Hindlimb muscle (tissue), 1 donor: Measurements from ENCODE around the gene IMPA2. TPM values are rescaled to one million over a fixed set of nuclear protein-coding genes. Genes with fewer than 3 reads are reported as not detected.
A peak's percentile ranks its signal among the peaks of the same experiment; 100 is the strongest.
"Not testable (repeated sequence)": the region's sequence is repeated elsewhere in the genome, so short reads cannot be mapped to it uniquely, and the experiment has no call there.

Experiments used
- DNase-seq: peaks from one replicate; pipeline ENCODE4 v3.0.0-alpha.2; 2013
- polyA plus RNA-seq: library from polyadenylated mRNA; unstranded; fragments of 120-200 nt; gene quantifications from one replicate; pipeline ENCODE4 v1.2.1, GENCODE V29; 2013; ENCODE audit not compliant: insufficient read length

The IMPA2 gene
- polyA plus RNA-seq, 1 donor = 25.3 TPM

- DNase-seq = no peak
Observed at GRCh38 chr18:12030670-12031069, 49.4 kb downstream of the IMPA2 start.

DNA sequence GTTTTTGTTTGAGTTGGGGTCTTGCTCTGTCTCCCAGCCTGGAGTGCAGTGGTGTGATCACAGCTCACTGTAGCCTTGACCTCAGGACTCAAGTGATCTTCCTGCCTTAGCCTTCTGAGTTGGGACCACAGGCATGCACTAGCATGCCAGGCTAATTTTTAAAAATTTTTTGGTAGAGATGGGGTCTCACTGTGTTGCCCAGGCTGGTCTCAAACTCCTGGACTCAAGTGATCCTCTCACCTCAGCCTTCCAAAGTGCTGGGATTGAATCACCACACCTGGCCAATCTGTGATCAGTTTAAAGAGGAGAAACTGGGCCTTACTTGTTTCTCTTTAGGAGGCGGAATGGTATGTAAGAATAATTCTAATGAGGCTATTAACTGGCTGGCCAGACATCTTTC lies 49.9 kb downstream of the IMPA2 start:
- DNase-seq = no peak

DNA sequence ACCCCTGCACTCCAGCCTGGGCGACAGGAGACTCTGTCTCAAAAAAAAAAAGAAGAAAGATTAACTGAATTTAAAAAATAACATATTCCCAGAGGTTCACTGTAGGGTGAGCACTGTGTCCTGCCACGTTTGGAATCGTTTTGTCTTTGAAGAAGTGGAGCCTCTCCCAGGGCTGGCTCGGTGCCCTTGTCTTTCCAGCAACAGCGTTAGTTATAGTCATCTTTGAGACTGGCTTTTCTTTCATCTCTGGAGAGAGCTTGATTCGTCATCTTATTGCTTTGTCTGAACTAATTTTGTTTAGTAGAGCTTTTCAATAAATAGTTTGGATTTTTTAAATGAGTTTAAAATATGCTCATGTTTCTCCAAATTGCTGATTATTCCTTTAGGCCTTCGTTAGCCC lies 50.5 kb downstream of the IMPA2 start:
- peak; percentile 77 for DNase-seq

DNA sequence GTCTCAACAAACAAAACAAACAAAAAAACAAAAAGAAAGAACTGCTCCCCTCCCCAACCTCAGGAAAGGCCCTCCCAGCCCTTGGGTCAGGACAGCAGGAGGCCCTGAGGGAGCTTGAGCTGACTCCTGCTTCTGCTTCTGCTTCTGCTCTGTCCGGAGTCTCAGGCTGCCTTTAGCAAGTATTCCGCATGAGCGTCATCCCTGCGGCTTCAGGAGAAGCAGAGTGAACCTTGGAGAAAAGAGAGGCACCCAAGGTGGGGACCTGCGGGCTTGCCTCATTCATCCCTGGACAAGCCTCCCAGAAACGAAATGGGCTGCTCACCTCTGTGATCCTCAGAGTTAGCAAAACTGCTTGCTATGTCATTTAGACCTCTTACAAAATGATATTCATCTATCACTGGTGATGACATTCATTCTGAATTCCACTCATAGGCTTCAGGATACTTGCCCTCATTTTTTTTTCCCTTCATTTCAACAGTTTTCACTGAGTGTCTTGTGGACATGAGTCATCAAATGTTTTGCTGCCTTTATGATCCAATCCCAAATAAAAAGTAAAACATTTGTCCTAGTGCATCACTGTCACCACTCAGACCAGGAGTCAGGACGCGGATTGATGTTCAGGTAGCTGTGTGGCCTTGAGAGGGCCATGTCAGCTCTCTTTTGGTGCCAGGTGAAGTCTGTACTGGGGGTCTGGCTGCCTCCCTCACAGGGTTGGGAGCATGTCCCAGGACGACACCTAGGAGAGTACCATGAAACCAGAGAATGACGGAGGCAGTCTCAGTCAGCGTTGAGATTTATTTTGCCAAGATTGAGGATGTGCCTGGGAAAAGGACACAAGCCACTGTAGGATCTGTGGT lies 51.7 kb downstream of the IMPA2 start:
- no peak for DNase-seq

DNA sequence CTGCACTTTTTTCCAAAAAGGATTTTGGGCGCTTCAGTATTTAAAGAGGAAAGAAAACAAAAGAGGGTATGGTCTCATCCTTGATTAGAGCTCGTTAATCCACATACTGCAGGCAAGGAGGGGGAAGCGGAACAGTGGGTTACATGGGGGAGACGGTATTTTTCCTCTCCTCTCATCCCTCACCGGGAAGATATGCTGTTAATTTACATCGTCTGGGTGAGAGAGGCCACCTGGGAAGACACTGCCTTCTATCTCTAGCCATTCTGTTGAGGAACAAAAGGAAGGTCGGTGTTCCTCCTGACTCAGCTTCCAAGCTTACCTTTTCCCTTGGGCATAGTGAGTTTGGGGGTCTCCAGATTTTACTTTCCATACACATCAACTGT lies 52.3 kb downstream of the IMPA2 start:
- no peak for DNase-seq

GRCh38 chr18:12034241-12035100 lies 53.2 kb downstream of the IMPA2 start:
- DNase-seq = no peak

- no peak for DNase-seq
Observed at GRCh38 chr18:12035481-12035880, 54.2 kb downstream of the IMPA2 start.

- DNase-seq = no peak
Observed at GRCh38 chr18:12036201-12036751, 55.0 kb downstream of the IMPA2 start.

GRCh38 chr18:12038082-12038638 lies 56.9 kb downstream of the IMPA2 start:
- DNase-seq = no peak

DNA sequence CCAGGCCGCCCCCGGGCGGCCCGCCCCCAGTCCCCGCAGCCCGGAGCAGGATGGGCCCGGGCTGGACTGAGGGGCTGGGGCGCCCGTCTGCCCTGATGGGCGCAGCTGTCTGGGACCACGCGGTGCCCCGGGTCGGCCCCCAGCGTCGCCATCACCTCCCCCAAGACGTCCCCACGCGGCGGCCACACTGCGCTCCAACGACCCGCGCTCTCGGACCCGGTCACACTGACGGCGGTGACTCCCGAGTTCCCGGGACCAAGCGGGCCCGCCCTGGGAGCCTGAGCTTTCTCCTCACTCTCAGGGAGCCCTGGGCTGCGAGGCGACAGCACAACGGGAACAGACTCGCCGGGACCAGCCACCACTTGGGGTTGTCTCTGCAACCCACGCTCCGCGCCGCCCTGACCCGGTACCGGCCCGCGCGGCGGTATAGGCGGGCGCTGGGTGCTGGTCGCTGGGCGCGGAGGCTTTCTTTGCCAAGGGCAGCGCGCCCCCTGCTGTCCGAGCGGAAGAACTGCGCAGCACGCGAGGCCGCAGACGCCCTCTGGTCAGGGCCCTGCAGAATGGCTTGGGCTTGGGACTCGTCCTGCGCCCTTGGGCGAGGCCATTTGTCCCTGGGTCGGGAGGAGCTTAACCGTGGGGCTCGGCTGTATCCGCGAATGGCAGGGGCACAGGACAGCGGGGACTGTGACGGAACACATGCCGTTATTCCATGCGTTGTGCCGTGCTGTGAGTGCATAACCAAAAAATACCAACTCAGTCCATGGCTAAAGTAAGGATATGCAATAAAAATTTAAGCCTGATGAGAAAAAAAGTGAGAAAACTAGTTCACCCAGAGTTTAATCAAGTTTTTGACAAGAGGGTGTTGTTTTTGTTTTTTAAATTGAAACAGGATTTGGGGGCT lies 57.6 kb downstream of the IMPA2 start:
- DNase-seq = peak; percentile 87

DNA sequence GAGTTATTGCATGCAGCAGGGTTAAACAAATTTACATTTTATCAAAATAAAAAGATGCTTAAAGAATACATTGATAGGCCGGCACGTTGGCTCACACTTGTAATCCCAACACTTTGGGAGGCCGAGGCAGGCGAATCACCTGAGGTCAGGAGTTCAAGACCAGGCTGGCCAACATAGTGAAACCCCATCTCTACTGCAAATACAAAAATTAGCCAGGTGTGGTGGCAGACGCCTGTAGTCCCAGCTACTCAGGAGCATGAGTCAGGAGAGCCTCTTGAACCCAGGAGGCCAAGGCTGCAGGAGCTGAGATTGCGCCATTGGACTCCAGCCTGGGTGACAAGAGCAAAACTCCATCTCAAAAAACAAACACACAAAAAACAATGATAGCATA lies 58.2 kb downstream of the IMPA2 start:
- DNase-seq = not testable (repeated sequence)

- no peak for DNase-seq
Observed at GRCh38 chr18:12041561-12041960, 60.3 kb downstream of the IMPA2 start.

DNA sequence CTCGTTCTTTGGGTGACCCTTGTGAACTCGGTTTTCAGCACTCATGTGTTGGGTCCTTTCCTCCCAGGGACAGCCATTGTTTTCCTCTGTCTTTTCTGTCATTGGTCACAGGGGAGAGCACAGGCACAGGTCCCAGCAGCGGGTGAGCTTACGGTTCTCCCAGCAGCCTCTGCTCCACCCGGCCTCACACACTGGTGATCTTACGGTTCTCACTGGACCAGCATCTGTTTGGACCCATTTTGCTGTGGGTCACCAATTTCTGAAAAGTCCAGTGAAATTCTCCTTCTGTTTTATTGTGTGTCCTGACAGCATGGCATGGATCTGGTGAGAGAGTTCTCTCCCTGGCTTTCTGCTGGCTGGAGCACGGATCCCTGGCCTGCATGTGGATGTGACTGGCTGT lies 62.5 kb downstream of the IMPA2 start:
- no peak for DNase-seq

DNA sequence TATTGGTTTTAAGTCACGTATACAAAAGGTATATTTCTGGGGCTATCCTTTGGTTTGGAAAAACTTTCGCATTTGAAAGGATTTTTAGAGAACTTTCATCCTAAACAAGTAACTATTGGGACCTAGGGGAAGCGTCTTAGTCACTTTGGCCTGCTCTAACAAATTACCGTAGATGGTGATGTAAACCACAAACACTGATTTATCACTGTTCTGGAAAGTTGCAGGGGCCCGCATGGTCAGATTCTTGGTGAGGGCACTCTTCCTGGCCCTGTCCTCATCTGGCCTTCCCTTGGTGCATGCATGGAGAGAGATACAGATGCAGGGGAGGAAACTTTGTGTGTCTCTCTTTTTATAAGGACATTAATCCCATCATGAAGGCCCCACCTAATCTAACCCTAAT lies 63.3 kb downstream of the IMPA2 start:
- no peak for DNase-seq

GRCh38 chr18:12046046-12046750 lies 64.9 kb downstream of the IMPA2 start:
- DNase-seq = no peak

GRCh38 chr18:12046751-12047335 lies 65.5 kb downstream of the IMPA2 start:
- DNase-seq = no peak

GRCh38 chr18:12048010-12048826 lies 66.9 kb downstream of the IMPA2 start:
- DNase-seq = no peak

GRCh38 chr18:12048827-12049175 lies 67.5 kb downstream of the IMPA2 start:
- DNase-seq = no peak

- DNase-seq = no peak
Observed at GRCh38 chr18:12049978-12050811, 68.9 kb downstream of the IMPA2 start.
